Measurements from ENCODE around the gene TTYH3. TPM values are rescaled to one million over a fixed set of nuclear protein-coding genes. Genes with fewer than 3 reads are reported as not detected.
"Not testable (repeated sequence)": the region's sequence is repeated elsewhere in the genome, so short reads cannot be mapped to it uniquely, and the experiment has no call there.

The TTYH3 gene
- total RNA-seq, 1 experiment from 2014 or later = 20.9 TPM

- ChIA-PET CTCF (interaction anchor here (0.6 to 1.6 kb wide), 2 partner anchors 19 to 137 kb away, joined by 3 to 5 read pairs; no protein-coding TSS in a partner anchor), POLR2A (no interaction called here)
- Mint-ChIP-seq H3K36me3 (ENCODE audit: insufficient read depth, unreplicated experiment) (peaks cover 53% of the 10 kb centered on the region), H3K27me3 (ENCODE audit: insufficient read depth, unreplicated experiment) (no peaks in the 10 kb centered on the region), H3K4me3 (ENCODE audit: unreplicated experiment) (no peak overlapping the region), H3K27ac (ENCODE audit: low read depth, unreplicated experiment) (no peak overlapping the region), H3K9me3 (ENCODE audit: unreplicated experiment) (no peaks in the 10 kb centered on the region), H3K4me1 (ENCODE audit: insufficient read depth, unreplicated experiment) (no peaks in the 10 kb centered on the region)
- no TSS peak for BruUV-seq (replicated peaks)
- TF ChIP-seq CTCF (IDR thresholded peaks at IDR 0.05; ENCODE audit: unreplicated experiment) = no peak
- intact Hi-C loops (cut with micrococcal nuclease) = no loop called here
- no peak for DNase-seq (ENCODE audit: unreplicated experiment)
Measured at GRCh38 chr7:2589341-2589740, 42.4 kb upstream of the TTYH3 start.

- H3K4me3 Mint-ChIP-seq (ENCODE audit: unreplicated experiment); H3K9me3 Mint-ChIP-seq (ENCODE audit: unreplicated experiment); H3K27me3 Mint-ChIP-seq (ENCODE audit: insufficient read depth, unreplicated experiment); POLR2A ChIA-PET; H3K27ac Mint-ChIP-seq (ENCODE audit: low read depth, unreplicated experiment); H3K4me1 Mint-ChIP-seq (ENCODE audit: insufficient read depth, unreplicated experiment); DNase-seq (ENCODE audit: unreplicated experiment); intact Hi-C loops (cut with micrococcal nuclease); BruUV-seq (replicated peaks): not testable (repeated sequence)
- H3K36me3 Mint-ChIP-seq (ENCODE audit: insufficient read depth, unreplicated experiment) = peaks cover 53% of the 10 kb centered on the region
- CTCF ChIA-PET = interaction anchor here (0.5 to 1.6 kb wide), 2 partner anchors 38 to 138 kb away, joined by 4 to 5 read pairs; no protein-coding TSS in a partner anchor
Measured at GRCh38 chr7:2589941-2590340, 41.8 kb upstream of the TTYH3 start.

GRCh38 chr7:2592375-2592865 lies 39.4 kb upstream of the TTYH3 start:
- TF ChIP-seq CTCF (IDR thresholded peaks at IDR 0.05; ENCODE audit: unreplicated experiment) = no peak
- Mint-ChIP-seq H3K27me3 (ENCODE audit: insufficient read depth, unreplicated experiment) (no peaks in the 10 kb centered on the region), H3K4me3 (ENCODE audit: unreplicated experiment) (no peak overlapping the region), H3K27ac (ENCODE audit: low read depth, unreplicated experiment) (no peak overlapping the region), H3K4me1 (ENCODE audit: insufficient read depth, unreplicated experiment) (no peaks in the 10 kb centered on the region), H3K36me3 (ENCODE audit: insufficient read depth, unreplicated experiment) (peaks cover 53% of the 10 kb centered on the region), H3K9me3 (ENCODE audit: unreplicated experiment) (no peaks in the 10 kb centered on the region)
- POLR2A ChIA-PET = no interaction called here
- CTCF ChIA-PET = no interaction called here
- intact Hi-C loops (cut with micrococcal nuclease) = no loop called here
- DNase-seq (ENCODE audit: unreplicated experiment) = no peak
- BruUV-seq (replicated peaks) = no TSS peak

DNA sequence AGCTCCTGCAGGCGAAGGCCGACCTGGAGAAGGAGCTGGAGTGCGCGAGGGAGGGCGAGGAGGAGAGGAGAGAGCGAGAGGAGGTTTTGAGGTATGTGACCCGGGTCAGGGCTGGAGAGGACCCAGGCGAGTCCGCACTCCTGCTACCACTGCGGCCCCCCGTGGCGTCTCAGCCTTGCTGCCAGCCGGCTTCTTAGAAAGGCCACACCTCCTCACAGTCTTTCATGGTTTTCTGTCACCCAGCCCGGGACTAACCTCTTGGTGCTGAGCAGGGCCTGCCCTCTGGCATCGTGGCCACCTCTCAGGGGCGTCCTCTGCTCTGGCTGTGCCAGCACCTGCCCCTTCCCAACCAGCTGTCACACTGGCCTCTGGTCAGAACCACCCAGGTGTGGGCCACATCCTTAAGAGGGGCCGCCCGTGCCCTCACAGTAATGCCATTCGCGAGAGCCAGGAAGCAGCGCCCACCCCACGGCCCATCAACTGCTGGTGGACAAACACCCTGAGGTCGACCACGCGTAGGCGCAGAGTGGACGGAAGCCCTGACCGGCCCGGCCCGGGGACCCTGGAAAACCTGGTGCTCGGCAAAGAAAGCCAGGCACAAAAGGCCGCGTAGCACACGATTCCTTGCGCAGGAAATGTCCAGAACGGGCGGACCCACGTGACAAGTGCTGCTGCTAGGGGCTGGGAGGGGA lies 38.6 kb upstream of the TTYH3 start:
- Mint-ChIP-seq H3K4me3 (ENCODE audit: unreplicated experiment) (no peak overlapping the region), H3K36me3 (ENCODE audit: insufficient read depth, unreplicated experiment) (peaks cover 53% of the 10 kb centered on the region), H3K4me1 (ENCODE audit: insufficient read depth, unreplicated experiment) (no peaks in the 10 kb centered on the region), H3K27ac (ENCODE audit: low read depth, unreplicated experiment) (no peak overlapping the region), H3K27me3 (ENCODE audit: insufficient read depth, unreplicated experiment) (no peaks in the 10 kb centered on the region), H3K9me3 (ENCODE audit: unreplicated experiment) (no peaks in the 10 kb centered on the region)
- ChIA-PET CTCF (no interaction called here), POLR2A (interaction anchor here (0.6 kb wide), 1 partner anchor 37 kb away, joined by 3 read pairs; no protein-coding TSS in a partner anchor)
- TF ChIP-seq CTCF (IDR thresholded peaks at IDR 0.05; ENCODE audit: unreplicated experiment) = no peak
- DNase-seq (ENCODE audit: unreplicated experiment) = no peak
- BruUV-seq (replicated peaks) = no TSS peak
- intact Hi-C loops (cut with micrococcal nuclease) = no loop called here

All from MCF 10A (cell line).